Measurements from ENCODE around the gene ARHGAP8.

The ARHGAP8 gene

DNA sequence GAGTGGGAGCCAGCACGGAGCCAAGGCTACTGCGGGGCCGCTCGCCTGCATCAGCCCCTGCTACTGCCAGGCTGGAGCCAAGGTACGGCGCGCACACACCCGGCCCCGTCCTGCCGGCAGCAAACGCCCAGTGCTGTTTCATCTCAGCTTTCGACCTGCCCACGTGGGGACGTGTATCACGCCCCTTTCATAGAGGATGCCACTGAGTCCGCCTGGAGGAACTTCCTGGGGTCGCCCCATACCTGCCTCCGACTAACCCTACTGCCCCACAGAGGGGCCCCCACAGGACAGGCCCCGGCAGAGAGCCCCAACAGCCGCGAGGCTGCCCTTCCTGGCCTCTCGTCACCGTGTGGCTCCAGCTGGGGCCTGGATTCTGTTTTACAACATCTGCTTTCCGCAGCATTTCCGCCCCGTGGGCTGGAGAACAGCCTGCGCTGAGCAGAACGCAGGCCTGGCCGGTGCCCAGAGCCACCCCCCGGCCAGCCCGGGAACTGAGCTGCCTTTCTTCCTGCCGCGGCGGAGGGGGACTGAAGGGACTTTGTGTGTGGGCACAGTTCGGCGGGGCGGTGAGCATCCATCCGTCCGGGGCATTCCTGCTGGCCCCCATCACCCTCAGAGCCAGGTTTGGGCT lies 22.9 kb upstream of the ARHGAP8 start:
- DNase-seq (ENCODE audit: low spot score in 2 of 2): no peak
- no peaks in the 10 kb centered on the region for H3K27me3 Mint-ChIP-seq
- H3K4me3 Mint-ChIP-seq: no peak overlapping the region
- no peak overlapping the region for H3K27ac Mint-ChIP-seq (ENCODE audit: low read depth)
- peaks cover 4% of the 10 kb centered on the region for H3K9me3 Mint-ChIP-seq
- no peak for ATAC-seq (replicated peaks; ENCODE audit: extremely low read depth, poor library complexity, severe bottlenecking)
- peaks cover 14% of the 10 kb centered on the region for H3K36me3 Mint-ChIP-seq (ENCODE audit: insufficient read depth)
- H3K4me1 Mint-ChIP-seq: no peaks in the 10 kb centered on the region

DNA sequence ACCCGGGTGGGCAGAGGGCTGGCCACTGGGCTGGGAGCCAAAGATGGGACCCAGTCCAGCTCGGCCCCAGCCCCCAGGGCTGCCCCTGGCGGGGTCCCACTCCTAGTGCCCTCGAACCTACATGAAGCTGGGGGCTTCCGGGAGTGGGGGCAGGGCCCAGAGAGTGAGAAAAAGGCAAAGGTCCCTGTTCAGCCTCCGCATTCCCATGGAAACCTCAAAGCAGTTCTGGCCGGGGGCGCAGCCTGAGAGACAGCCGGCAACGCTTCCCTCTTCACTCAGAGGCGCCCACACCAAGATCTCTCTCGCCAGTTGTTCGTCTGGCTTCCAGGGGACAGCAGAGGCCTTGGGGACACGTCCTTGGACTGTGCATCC lies 22.4 kb upstream of the ARHGAP8 start:
- Mint-ChIP-seq H3K4me3 (no peak overlapping the region), H3K27me3 (no peaks in the 10 kb centered on the region), H3K9me3 (peaks cover 4% of the 10 kb centered on the region), H3K4me1 (no peaks in the 10 kb centered on the region), H3K27ac (ENCODE audit: low read depth) (no peak overlapping the region), H3K36me3 (ENCODE audit: insufficient read depth) (peaks cover 14% of the 10 kb centered on the region)
- ATAC-seq (replicated peaks; ENCODE audit: extremely low read depth, poor library complexity, severe bottlenecking): no peak
- DNase-seq (ENCODE audit: low spot score in 2 of 2): no peak

DNA sequence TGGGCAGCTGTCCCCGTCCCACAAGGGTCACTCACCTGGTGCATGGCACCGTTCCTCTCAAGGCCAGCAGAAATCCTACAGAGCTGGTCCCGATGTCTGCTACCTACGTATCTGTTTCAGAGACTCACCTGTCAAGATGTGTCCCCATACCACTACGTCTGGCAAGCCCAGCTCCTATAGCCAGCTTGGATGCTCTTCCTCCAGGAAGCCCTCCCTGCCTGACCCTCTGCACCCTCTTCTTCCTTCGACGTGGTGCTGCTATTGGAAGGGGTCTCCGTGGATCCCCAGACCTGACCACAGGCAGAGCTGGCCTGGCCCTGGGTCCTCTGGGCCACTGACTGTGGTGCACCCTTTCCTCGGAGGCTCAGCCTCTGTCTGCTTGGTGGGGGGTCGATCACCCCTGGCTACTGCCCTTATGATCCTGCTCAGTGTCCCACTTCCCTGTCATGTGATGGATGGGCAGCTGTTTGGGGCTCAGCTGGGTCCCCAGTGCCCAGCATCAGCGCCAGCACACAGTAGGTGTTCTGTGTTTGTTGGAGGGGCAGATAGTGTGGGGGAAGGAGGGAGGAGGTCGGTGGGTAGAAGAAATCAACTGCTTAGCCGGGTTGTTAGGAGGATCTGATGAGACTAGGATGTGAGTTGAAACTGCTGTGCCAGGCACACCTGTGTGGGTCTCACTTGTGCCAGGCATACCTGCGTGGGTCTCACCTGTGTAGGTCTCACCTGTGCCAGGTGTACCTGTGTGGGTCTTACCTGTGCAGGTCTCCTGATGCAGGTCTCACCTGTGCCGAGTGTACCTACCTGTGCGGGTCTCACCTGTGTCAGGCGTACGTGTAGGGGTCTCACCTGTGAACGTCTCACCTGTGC lies 21.7 kb upstream of the ARHGAP8 start:
- DNase-seq (ENCODE audit: low spot score in 2 of 2) (no peak), ATAC-seq (replicated peaks; ENCODE audit: extremely low read depth, poor library complexity, severe bottlenecking) (no peak)
- H3K27ac Mint-ChIP-seq (ENCODE audit: low read depth): no peak overlapping the region
- H3K4me1 Mint-ChIP-seq: peaks cover 2% of the 10 kb centered on the region
- H3K4me3 Mint-ChIP-seq: no peak overlapping the region
- H3K36me3 Mint-ChIP-seq (ENCODE audit: insufficient read depth): peaks cover 13% of the 10 kb centered on the region
- peaks cover 4% of the 10 kb centered on the region for H3K9me3 Mint-ChIP-seq
- no peaks in the 10 kb centered on the region for H3K27me3 Mint-ChIP-seq

DNA sequence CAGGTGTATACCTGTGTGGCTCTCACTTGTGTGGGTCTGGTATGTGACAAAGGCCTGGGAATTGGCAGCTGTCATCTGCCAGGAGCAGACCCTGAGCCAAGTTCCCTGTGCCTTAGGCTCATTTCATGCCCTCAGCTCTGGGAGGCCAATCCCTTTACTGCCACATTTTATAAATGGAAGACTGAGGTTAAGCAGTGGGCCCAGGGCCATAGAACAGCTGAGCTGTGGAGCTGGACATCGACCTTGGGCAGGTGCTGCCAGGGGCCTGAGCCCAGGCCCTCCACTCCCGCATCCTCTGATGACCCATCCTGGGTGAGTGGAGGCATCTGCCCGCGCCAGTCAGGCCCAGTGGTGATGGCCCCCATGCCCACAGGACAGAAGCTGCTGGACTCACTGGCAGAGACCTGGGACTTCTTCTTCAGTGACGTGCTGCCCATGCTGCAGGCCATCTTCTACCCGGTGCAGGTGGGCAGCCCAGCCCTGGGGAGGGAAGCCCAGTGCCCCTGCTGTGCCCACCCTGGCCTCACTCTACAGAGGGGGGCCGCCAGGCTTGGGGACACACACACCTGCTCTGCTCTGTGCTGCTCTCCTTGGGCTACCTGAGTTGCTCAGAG lies 20.9 kb upstream of the ARHGAP8 start:
- DNase-seq (ENCODE audit: low spot score in 2 of 2): no peak
- Mint-ChIP-seq H3K27ac (ENCODE audit: low read depth) (no peak overlapping the region), H3K36me3 (ENCODE audit: insufficient read depth) (peaks cover 13% of the 10 kb centered on the region), H3K9me3 (peaks cover 4% of the 10 kb centered on the region), H3K4me3 (no peak overlapping the region), H3K4me1 (peaks cover 7% of the 10 kb centered on the region), H3K27me3 (no peaks in the 10 kb centered on the region)
- ATAC-seq (replicated peaks; ENCODE audit: extremely low read depth, poor library complexity, severe bottlenecking): no peak

DNA sequence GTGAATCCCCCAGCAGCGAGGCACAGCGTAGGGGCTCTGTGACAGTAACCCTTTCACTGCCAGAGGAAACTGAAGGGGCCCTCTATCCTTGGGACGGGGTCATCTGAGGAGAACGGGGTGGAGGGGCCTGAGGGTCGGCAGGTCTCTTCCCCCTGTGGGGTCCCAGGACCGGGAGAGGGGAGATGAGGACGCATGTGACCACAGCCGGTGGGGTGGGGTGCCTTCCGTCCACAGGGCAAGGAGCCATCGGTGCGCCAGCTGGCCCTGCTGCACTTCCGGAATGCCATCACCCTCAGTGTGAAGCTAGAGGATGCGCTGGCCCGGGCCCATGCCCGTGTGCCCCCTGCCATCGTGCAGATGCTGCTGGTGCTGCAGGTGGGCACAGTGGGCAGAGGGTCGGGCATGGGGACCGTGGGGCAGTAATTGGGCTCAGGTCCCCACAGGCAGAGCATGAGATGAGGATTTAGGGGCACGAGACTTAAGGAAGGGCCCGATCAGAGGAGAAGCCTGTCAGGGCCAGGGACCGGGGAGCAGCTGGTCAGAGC lies 20.3 kb upstream of the ARHGAP8 start:
- Mint-ChIP-seq H3K4me1 (peaks cover 7% of the 10 kb centered on the region), H3K9me3 (peaks cover 4% of the 10 kb centered on the region), H3K27me3 (no peaks in the 10 kb centered on the region), H3K4me3 (no peak overlapping the region), H3K27ac (ENCODE audit: low read depth) (no peak overlapping the region), H3K36me3 (ENCODE audit: insufficient read depth) (peaks cover 14% of the 10 kb centered on the region)
- ATAC-seq (replicated peaks; ENCODE audit: extremely low read depth, poor library complexity, severe bottlenecking): no peak
- no peak for DNase-seq (ENCODE audit: low spot score in 2 of 2)

DNA sequence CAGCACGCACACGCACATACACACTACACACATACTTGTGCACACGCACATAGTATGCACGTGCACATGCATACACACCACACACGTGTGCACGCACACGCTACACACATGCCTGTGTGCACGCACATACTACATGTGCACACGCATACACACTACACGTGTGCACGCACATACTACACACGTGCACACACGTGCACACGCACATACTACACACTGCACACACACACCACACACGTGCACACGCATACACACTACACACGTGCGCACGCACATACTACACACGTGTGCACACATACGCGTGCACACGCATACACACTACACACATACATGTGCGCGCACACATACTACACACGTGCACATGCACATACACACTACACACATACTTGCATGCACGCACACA lies 19.7 kb upstream of the ARHGAP8 start:
- H3K4me3 Mint-ChIP-seq: no peak overlapping the region
- H3K4me1 Mint-ChIP-seq: peaks cover 7% of the 10 kb centered on the region
- ATAC-seq (replicated peaks; ENCODE audit: extremely low read depth, poor library complexity, severe bottlenecking): no peak

DNA sequence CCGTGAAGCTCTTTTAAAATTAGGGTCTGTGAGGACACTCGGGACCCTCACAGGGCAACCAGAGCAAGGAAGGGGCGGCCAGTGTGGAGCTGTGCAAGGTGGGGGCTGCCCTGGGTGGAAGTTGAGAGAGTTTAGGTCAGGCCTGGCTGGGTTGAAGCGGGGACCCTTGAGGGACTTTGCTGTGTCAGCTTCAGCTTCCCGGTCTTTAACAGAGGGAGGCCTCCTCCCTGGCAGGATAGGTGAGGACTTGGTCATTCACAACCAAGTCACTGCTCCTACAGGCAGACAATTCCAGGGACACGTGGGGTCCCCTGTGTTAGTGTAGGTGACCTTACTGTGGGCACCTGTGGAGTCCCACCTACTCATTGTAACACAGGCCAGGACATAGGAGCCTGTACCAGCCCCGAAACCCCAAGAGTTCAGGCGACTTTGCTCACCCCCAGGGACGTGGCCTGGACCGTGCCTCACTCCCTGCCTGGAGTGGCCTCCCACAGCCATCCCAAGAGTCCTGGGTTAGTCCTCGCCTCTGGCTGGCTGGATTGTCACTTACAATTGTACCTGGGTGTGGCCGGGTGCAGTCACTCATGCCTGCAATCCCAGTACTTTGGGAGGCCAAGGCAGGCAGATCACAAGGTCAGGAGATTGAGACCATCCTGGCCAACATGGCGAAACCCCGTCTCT lies 18.8 kb upstream of the ARHGAP8 start:
- no peak for ATAC-seq (replicated peaks; ENCODE audit: extremely low read depth, poor library complexity, severe bottlenecking)
- peaks cover 7% of the 10 kb centered on the region for H3K4me1 Mint-ChIP-seq
- no peak overlapping the region for H3K27ac Mint-ChIP-seq (ENCODE audit: low read depth)
- no peaks in the 10 kb centered on the region for H3K27me3 Mint-ChIP-seq
- H3K4me3 Mint-ChIP-seq: no peak overlapping the region
- peaks cover 4% of the 10 kb centered on the region for H3K9me3 Mint-ChIP-seq
- DNase-seq (ENCODE audit: low spot score in 2 of 2): no peak
- peaks cover 13% of the 10 kb centered on the region for H3K36me3 Mint-ChIP-seq (ENCODE audit: insufficient read depth)

More for the DNA sequence above, 19.7 kb upstream of the ARHGAP8 start:
- H3K27ac Mint-ChIP-seq (ENCODE audit: low read depth): no peak overlapping the region
- H3K9me3 Mint-ChIP-seq: peaks cover 4% of the 10 kb centered on the region
- H3K27me3 Mint-ChIP-seq: no peaks in the 10 kb centered on the region
- DNase-seq (ENCODE audit: low spot score in 2 of 2): no peak
- H3K36me3 Mint-ChIP-seq (ENCODE audit: insufficient read depth): peaks cover 13% of the 10 kb centered on the region

DNA sequence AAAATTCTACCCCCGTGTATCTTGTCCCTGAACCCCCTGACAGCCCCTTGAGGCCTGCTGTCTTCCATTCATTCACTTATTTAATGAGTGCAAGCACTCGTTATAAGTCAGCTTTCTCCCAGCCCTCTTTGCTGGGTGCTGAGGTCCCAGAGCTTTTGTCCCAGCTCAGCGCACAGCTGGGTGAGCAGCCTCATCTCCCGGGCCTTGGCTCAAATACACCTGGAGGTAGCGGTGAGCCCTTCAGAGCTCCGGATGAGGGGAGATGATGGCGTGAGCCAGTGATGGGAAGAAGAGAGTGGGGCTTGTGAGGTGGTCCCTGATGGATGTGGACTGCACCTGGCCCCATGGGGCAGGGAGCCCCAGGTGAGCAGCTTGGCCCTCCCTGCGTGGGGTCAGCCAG lies 18.1 kb upstream of the ARHGAP8 start:
- Mint-ChIP-seq H3K27ac (ENCODE audit: low read depth) (no peak overlapping the region), H3K27me3 (no peaks in the 10 kb centered on the region), H3K36me3 (ENCODE audit: insufficient read depth) (peaks cover 13% of the 10 kb centered on the region), H3K4me3 (no peak overlapping the region), H3K4me1 (peaks cover 7% of the 10 kb centered on the region), H3K9me3 (peaks cover 4% of the 10 kb centered on the region)
- DNase-seq (ENCODE audit: low spot score in 2 of 2) (no peak), ATAC-seq (replicated peaks; ENCODE audit: extremely low read depth, poor library complexity, severe bottlenecking) (no peak)

DNA sequence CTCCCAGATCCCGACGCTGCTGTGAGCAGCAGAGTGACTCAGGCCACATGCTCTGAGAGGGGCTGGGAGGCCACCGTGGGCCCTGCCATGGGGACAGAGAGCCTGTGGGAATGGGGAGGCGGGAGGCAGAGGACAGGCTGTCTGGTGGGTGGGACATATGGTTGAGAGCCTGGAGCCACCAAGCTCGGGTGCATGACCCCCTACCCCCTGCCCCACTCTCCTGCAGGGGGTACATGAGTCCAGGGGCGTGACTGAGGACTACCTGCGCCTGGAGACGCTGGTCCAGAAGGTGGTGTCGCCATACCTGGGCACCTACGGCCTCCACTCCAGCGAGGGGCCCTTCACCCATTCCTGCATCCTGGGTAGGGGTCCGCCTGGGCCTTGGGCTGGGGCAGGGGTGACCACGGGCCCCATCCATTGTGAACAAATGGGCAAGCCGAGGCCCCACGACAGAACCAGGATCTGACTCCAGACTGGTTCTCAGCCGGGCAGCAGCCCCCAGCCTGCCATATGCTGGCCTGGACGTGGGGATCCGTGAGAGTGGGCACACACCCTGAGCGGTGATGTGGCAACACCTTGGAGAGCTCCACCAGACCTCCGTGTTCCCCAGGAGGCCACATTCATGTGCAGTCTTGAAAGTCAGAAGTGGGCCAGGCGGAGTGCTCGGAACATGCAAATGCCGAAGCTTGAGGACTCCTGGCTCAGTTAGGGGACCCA lies 17.4 kb upstream of the ARHGAP8 start:
- Mint-ChIP-seq H3K27ac (ENCODE audit: low read depth) (peak overlapping the region; percentile 80), H3K4me3 (no peak overlapping the region), H3K9me3 (peaks cover 4% of the 10 kb centered on the region), H3K36me3 (ENCODE audit: insufficient read depth) (peaks cover 13% of the 10 kb centered on the region), H3K27me3 (no peaks in the 10 kb centered on the region), H3K4me1 (peaks cover 8% of the 10 kb centered on the region)
- ATAC-seq (replicated peaks; ENCODE audit: extremely low read depth, poor library complexity, severe bottlenecking) (no peak), DNase-seq (ENCODE audit: low spot score in 2 of 2) (no peak)

DNA sequence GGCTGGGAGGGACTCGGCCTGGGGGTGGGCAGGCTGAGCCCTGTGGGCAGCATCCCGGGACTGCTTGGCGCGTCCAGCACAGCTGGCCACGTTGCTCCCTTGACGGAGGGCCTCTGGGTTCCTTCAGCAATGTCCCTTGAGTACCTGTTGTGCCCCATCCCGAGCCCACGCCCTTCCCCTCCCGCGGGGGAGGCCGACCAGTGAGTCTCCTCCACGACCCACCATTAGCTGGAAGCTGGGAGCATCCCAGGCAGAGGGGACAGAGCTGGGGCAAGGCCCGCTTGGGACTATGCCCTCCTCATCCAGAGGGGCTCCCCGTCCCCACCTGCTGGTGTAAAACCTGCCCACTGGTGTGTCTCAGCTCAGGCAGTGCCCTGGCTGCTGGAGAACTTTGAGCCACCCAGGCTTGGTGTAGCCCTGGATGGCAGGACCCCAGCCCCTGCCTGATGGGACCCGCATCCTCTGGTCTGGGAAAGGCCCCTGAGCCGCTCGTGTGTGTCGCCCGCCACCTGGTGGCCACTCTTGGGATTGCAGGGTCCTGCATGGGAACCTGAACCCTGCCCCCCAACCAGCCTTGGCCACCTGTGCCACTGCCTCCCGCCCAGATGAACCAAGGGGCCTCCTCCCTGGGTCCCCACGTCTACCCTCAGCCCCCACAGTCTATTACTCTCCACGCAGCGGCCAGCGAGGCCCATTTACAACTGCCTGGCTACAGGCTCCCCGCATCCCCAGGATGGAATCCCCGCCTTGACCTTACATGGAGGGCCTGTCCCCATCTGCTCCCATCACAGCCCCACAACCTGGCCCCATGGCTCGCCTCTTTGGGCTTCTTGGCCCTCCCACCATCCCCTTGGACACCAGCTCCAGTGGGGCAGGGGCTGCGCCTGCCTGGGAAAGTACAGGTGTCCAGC lies 16.6 kb upstream of the ARHGAP8 start:
- peak; percentile 46 for ATAC-seq (replicated peaks; ENCODE audit: extremely low read depth, poor library complexity, severe bottlenecking)
- peaks cover 15% of the 10 kb centered on the region for H3K36me3 Mint-ChIP-seq (ENCODE audit: insufficient read depth)
- peaks cover 16% of the 10 kb centered on the region for H3K4me1 Mint-ChIP-seq
- peak; percentile 70 to 90 for DNase-seq (ENCODE audit: low spot score in 2 of 2)
- peaks cover 4% of the 10 kb centered on the region for H3K9me3 Mint-ChIP-seq
- H3K4me3 Mint-ChIP-seq: peak overlapping the region; percentile 57
- H3K27ac Mint-ChIP-seq (ENCODE audit: low read depth): peak overlapping the region; percentile 80
- H3K27me3 Mint-ChIP-seq: no peaks in the 10 kb centered on the region

Measured in central memory CD8-positive, alpha-beta T cell (primary cell).